GM18508 (cell line): ENCODE results near the gene KLC1.

Source experiments
- ATAC-seq: cut with Tn5 transposase; IDR thresholded peaks from one replicate; pipeline ENCODE4 v1.9.1; 2021; ENCODE audit warnings: moderate number of reproducible peaks; ENCODE audit not compliant: insufficient read depth, unreplicated experiment

The KLC1 gene

DNA sequence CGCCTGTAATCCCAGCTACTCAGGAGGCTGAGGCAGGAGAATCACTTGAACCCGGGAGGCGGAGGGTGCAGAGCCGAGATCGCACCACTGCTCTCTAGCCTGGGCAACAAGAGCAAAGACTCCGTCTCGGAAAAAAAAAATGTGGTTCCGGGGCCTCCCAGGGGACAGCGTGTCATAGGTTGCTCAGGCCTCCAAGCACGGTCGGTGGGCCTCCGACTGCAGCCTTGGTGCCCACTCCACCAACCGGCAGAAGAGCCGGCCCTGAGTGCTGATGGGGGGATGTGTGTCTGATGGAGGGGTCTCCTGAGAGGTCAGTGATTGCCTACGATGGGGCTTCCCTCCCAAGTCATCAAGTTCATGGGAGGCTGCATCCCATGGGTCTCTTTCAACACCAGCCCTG, 102.5 kb downstream of the KLC1 start:
- no peak for ATAC-seq

GRCh38 chr14:103731916-103732867, 103.2 kb downstream of the KLC1 start:
- ATAC-seq, result no peak

GRCh38 chr14:103732868-103733620, 104.0 kb downstream of the KLC1 start:
- ATAC-seq, result no peak

DNA sequence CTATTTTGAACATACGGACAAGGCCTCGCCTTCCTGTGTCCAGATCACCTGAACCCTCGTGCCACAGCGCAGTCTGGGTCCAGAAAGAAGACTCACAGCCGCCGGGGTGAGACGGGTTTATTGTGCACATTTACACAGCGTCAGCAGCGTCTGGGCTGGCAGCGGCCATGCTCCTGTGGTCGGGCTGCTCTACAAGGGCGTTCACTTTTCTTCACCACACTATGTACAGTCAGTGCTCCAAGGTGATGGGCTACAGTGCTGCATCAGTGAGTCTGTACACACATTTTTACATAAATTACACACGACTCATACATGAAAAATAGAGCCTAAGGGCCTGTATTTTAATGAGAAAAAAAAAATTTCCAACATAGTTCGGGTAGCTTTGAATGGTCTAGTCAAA, 104.6 kb downstream of the KLC1 start:
- no peak for ATAC-seq

DNA sequence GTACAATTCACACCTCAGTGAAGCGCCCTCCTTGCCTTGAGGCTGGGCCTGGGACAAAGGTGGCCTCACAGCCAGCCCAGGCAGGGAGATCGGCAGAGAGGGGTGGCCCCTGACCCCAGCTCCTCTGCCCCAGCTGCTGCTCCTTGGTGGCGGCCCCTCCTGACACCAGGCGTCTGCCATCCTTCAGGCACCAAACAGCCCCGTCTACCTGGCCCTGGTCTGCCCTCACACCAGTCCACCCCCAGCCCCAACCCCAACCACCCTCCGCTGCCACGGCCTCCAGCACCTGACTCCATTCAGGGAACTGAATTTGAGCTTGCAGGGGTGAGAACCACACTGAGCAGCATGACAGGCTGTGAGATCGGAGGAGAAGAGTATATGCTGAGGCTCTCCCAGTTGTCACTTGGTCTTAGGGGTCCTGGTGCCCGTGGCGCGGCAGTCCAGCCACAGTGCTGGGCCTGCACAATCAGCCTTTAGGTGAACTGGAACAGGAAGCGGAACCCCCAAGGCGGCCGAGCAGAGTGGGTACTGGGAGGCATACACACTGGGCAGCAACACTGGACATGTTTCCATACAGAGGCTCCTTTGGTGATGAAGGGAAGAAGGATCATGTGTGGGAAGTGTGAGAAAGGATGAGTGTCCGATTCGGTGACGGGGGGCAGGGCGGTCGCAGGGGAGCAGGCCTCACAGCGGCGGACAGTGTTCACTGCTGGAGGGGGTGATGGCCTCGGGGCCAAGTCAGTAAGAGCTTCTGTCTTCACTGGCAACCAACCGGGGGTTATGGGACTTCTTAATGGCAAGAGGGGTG, 105.3 kb downstream of the KLC1 start:
- no peak for ATAC-seq

GRCh38 chr14:103735022-103735421, 106.0 kb downstream of the KLC1 start:
- ATAC-seq, result no peak

- ATAC-seq, result no peak
Measured at GRCh38 chr14:103735439-103735814, 106.4 kb downstream of the KLC1 start.

GRCh38 chr14:103735815-103736545, 107.0 kb downstream of the KLC1 start:
- no peak for ATAC-seq

- no peak for ATAC-seq
Measured at GRCh38 chr14:103736546-103737431, 107.8 kb downstream of the KLC1 start.

DNA sequence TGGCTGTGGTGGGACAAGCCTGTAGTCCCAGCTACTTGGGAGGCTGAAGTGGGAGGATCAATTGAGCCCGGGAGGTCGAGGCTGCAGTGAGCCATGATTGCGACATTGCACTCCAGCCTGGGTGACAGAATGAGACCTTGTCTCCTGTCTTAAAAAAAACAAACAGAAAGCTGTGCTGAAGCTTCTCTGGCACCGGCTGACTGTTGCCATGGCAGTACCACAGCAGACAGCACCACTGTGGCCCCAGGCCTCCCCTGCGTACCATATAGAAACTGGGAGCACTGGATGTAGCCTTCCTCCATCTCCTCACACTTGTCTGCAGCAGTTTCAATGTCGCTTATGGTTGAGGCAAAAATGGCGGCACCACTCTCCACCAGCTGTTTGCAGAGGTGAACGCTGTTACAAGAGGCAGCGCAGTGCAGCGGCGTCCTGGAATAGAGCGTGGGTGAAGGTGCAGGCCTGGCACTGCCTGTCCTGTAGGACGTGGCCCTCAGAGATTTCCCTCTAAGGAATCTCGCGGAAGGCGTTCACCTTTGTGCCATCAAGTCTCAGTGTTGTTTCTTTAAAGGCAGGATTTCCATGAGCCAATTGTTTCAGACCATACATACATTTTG, 108.5 kb downstream of the KLC1 start:
- ATAC-seq, result no peak

DNA sequence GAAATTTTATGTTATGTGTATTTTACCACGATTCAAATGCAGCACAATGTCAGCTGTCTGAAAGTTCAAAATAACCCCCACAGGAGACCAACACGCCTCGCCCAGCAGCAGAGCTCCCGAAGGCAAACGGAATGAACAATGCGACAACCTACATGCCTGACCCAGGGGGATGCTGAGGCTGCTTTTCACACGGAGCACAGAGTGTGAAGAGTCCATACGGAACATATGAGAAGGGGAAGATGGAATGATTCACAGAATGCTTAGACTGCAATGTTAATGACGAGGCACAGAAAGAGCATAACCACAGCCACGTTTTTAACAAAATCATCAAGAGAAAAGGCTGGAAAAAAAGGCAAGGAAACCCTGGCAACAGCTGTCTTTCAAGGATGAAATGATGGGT, 109.2 kb downstream of the KLC1 start:
- ATAC-seq, result no peak

GRCh38 chr14:103738701-103739451, 109.9 kb downstream of the KLC1 start:
- no peak for ATAC-seq

- no peak for ATAC-seq
Measured at GRCh38 chr14:103739466-103739792, 110.4 kb downstream of the KLC1 start.

- no peak for ATAC-seq
Measured at GRCh38 chr14:103739793-103740501, 110.9 kb downstream of the KLC1 start.

GRCh38 chr14:103740991-103741689, 112.1 kb downstream of the KLC1 start:
- no peak for ATAC-seq

DNA sequence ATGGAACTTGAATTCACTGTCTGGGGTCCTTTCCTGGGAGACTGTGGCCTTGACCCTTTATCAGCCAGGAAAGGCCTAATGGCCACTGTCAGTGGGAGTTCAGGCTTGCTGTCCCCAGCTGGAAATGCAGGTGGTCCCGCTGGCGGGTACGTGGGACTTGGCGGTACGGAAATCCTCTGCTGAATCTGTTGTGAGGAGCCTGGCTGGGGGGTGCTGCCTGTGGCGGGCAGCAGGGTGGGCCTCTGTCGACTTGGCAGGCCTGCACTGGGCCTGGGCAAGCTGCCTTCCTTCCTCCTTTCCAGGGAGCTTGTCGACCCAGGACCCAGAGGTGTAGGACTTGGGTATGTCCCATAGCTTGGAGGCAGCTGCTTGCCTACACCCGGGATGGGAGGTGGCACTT, 112.9 kb downstream of the KLC1 start:
- ATAC-seq, result no peak
